HG03175 (cell line): ENCODE measurements around the gene KSR2.

Experiments used
- ATAC-seq: cut with Tn5 transposase; IDR thresholded peaks from one replicate; pipeline ENCODE4 v1.9.1; 2021; ENCODE audit warnings: mild to moderate bottlenecking, moderate library complexity; ENCODE audit not compliant: unreplicated experiment

Gene KSR2

GRCh38 chr12:117507548-117507947 lies 461.2 kb downstream of the KSR2 start:
- no peak for ATAC-seq

GRCh38 chr12:117506333-117506732 lies 462.5 kb downstream of the KSR2 start:
- no peak for ATAC-seq

DNA sequence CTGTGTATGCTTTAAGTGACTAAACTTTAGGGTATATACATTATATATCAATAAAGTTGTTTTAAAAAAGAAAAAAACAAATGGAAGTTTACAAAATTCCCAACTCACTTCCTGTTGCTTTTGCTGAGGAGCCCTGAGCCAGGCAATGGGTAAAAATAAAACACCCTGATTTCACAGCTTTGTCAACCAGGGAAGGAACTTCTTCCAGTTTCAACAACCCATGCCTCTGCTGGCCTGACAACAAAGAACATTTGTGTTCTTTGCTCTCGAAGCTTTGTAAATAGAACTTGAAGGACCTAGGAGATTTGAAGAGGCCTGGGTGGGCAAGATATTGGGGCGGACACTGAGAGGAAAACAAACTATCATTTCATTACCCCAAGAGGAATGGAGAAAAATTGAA lies 466.2 kb downstream of the KSR2 start:
- ATAC-seq, result no peak

DNA sequence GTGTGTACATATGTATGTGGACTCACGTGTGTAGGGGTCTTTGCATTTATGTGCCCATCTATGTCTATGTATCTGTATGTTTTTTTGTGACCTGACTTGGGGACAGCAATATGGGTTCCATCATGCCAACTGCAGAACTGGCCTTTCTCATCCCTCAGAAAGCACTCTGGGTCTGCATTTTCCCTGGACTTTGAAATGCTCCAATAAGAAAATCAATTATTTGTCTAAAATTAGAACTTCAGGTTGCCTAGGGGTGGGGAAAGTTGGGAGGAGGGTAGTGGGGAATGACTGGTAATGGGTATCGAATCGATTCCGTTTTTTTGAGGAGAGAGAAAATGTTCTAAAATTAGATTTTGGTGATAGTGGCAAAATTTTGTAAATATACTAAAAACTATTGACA lies 466.6 kb downstream of the KSR2 start:
- no peak for ATAC-seq

DNA sequence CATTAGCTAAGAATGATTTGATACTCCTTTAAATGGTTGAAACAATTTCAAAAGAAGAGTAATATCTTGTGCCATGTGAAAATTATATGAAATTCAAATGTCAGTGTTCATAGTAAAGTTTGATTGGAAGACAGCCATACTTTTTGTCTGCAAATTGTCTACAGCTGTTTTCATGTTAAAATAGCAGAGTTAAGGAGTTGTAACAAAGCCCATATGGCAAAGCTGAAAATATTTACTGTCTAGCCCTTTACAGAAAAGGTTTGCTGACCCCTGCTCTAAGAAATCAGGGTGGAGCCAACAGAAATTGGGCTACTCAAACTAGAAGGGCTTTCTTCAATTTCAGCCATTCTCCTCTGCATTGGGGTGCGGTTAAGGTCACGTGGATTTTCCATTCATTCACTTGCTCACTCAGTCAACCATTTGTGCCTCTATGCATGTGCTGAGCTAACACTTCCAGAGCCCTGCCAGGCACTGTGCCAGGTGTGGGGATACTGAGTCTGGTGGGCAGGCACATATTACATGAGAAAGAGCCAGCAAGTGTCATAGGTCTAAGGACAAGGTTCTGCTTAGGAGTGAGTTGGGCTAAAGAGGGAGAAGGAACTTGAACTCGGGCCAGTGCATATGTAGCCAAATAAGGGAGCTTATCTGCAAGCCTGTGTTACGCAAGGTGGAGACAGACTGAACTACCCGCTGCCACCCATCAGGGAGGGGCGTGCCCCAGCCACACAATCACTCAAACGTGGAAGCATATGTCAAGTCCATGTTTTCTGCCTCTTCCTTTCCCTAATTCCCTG lies 467.5 kb downstream of the KSR2 start:
- no peak for ATAC-seq

DNA sequence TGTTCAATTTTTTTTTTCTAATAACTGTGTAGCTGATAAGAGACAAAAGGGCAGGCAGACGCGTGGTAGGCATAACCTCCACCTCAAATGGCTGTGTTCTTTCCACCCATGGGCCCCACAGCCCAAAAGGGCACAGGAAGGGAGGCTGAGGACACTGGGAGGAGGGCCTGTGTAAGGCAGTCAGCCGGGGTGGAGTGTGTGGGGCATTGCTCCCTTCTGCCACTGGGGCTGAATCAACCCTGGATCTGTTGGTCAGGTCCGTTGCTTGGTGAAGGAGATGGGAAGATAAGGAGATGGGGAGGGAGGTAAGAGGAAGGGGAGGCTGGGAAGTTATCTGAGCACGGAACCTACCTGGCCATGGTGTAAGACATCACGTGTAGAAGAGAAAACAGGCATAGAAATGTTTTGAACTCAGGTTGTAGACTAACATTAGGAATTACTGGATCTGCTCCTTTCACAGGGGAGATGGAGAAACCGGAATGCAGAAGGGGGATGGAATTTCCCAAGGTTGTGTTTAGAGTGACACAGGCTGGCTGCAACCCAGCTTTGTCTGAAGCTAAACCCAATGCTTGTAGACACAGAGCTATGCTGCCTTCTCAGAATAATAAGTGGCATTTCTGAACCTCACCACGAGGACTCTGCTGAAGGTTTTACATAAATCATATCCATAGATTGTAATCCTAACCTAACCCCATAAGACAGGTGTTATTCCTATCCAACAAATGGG lies 468.9 kb downstream of the KSR2 start:
- ATAC-seq, result no peak

- no peak for ATAC-seq
Observed at GRCh38 chr12:117498880-117499279, 469.9 kb downstream of the KSR2 start.

DNA sequence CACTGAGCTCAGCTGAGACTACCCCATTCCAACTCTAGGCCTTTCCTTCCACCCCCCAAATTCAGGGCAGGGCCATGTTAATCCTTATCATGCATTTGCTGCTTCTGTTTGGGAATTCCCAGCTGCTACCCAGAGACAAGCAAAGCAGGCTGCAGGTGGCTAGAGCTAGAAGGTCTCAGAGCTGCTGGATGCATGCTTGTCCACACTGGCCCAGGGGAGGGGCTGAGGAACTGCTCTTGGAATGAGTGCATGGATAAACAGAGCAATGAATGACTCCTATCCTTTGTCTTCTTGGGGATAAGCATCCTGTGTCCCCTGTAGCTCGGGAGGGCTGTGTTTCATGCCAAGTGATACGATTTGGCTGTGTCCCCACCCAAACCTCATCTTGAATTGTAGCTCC lies 470.5 kb downstream of the KSR2 start:
- ATAC-seq, result no peak

DNA sequence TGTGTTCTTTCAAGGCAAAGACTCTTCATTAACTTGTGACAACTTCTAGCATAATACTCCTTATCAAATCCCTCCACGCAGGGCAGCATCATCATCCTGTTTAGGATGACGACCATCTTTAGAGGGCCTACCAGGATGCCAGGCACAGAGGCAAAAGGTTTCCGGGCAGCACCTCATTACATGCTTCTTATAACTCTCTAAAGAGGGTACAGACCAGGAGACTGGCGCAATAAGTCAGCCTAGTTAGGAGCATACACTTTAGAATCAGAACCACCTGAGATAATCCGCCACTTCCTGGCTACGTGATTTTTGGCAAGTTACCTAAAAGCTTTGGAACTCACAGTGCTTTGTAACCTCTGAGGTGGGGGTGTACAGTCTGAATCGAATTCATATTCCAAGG lies 471.4 kb downstream of the KSR2 start:
- no peak for ATAC-seq

DNA sequence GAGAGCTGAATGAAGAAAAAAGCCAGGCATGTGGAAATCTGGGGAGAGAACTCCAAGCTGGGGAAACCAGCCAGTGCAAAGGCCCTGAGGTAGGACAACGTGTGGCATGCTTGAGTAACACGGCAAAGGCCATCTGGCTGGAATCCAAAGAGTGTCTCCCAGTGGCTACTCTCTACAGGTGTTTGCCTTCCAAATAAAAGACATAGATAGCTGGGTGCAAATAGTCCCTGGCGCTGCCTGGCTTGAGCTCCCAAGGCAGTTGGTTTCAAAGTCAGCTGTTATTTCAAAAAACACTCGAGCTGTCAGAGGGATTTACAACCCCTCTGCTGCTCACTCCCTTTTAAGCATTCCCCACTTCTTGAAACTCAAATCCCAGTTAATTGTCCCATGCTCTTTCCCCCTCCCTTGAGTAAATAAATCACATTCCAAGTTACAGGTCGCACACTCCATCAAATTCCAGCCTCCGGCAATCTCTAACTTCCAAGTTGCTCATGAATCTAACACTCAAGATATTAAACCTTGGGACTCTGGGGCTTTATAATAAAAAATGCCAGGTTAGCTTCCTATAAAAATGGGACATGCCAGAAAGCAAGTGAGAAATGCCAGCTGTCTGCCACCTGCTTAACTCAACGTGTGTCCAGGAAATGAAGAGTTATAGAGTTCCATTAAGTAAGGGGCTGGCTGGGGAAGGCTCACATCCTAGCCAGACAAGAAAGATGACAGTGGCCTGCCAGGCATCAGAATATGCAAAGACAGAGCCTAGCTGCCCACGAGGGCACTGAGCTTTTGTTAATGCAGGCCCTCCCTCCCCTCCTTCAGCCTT lies 473.7 kb downstream of the KSR2 start:
- no peak for ATAC-seq

DNA sequence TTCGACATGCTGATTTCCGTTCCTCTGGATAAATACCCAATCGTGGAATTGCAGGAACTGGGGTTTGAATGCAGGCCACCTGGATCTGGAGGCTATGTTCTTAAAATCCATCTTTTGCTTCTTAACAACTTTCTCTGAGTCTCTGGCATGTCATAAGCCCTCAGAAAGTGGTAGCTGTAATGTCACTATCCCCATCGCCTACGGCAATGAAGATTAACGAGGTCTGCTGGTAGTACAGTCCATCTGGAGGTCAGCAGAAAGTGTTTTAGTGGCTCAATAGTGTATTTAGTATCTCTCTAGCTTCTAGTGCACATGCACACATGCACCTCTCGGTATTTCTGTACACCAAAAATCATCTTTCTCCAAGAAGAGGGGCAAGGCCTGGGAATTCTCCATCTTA lies 477.1 kb downstream of the KSR2 start:
- no peak for ATAC-seq

- no peak for ATAC-seq
Observed at GRCh38 chr12:117490130-117490529, 478.7 kb downstream of the KSR2 start.

DNA sequence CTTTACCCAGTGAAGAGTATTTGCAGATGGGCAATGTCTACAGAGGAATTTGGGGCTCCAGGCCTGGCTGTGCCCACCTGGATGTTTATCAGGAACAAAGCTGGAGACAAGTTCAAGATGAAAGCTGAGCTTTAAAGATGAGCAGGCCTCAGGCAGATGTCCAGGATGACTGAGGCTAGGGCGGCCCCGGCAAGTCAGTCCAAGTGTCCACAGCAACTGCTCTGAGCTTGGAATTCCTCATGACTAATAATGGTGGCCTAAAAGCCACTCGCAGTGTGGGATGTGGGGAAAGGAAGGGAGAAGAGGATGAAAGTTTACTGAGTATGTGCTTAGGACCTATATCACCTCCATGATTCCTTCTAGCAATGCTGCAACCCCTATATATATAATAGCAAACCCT lies 479.1 kb downstream of the KSR2 start:
- no peak for ATAC-seq

GRCh38 chr12:117486840-117487659 lies 481.7 kb downstream of the KSR2 start:
- ATAC-seq, result no peak

DNA sequence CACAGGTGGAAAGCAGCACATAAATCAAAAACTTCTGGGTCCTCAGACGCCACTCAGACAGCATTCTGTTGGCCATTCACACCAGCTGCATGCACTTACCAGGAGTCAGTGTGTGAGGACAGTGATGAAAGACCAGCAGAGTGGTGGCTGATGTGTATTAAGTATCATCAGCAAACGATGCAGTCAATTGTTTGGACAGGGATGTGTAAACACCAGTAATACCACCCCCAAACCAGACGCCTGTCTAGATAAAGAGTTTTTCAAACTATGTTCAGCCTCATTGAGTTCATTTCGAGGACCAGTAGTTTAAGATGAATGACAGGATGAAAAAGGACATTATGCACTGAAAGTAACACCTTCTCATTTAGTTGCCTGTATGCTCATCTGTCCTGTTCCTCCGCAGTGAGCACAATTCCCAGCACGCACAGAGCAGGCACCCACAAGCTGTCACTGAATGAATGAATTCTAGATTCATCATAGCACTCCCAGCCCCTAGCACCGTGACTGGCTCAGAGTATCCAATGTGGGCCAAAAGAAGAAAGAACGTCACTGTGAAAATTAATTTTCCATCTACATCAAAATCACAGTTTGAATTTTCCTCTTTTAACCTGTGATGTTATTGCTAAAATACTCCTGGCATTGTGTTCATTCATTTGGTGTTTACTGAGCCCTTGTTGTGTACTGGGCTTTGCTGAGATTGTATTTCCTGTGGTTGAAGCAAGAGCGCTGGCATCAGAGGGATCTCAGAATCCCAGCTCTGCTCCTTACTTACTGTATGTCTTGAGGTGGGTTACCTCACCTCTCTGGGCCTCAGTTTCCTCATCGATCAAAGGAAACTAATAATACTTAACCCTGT lies 482.6 kb downstream of the KSR2 start:
- ATAC-seq, result no peak

DNA sequence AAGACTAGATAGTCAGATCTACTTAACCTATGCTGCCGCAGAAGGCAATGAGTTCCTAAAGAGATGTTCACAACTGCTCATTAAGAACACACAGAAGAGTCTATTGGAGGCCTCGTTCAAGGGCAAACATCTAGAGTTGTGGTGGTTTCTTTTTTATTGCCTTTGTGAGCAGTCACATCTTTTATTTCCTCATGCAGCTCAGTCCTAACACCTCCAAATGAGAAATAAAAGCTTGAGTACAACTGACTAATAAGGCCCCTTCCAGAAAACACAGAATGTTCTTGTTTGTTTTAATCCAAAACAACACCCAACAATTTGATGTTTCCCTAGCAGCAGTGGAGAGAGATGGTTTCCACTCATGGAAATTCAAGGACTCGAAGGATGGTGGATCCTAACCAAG lies 483.9 kb downstream of the KSR2 start:
- ATAC-seq, result no peak

GRCh38 chr12:117483501-117483900 lies 485.3 kb downstream of the KSR2 start:
- no peak for ATAC-seq

GRCh38 chr12:117481470-117481869 lies 487.3 kb downstream of the KSR2 start:
- ATAC-seq, result no peak

- ATAC-seq, result no peak
Observed at GRCh38 chr12:117476341-117476740, 492.4 kb downstream of the KSR2 start.

- no peak for ATAC-seq
Observed at GRCh38 chr12:117473856-117474255, 494.9 kb downstream of the KSR2 start.
